RCC 7860 (cell line): ENCODE measurements around the gene ANKRD50.

Experiments
- DNase-seq: peaks from one replicate; pipeline ENCODE4 v3.0.0-alpha.2; 2015; ENCODE audit warnings: low spot score
- FAIRE-seq: peaks from 2 replicates; lab custom pipeline; 2012; peaks lifted over from hg19 to GRCh38; lab: Jason Lieb, UNC

ANKRD50 gene

DNA sequence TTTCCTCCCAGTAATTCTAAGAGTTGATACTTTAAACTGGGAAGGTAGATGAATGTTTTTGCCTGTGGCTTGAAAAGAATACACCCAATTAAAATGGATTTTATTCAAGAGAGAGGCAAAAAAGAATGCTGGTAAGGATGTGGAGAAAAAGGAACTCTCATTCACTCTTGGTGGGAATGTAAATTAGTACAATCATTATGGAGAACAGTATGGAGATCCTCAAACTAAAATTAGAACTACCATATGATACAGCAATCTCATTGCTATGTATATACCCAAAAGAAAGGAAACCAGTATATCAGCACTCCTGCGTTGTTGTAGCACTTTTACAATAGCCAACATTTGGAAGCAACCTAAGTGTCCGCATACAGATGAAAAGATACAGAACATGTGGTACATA lies 75.2 kb downstream of the ANKRD50 start:
- FAIRE-seq (no peak), DNase-seq (no peak)

DNA sequence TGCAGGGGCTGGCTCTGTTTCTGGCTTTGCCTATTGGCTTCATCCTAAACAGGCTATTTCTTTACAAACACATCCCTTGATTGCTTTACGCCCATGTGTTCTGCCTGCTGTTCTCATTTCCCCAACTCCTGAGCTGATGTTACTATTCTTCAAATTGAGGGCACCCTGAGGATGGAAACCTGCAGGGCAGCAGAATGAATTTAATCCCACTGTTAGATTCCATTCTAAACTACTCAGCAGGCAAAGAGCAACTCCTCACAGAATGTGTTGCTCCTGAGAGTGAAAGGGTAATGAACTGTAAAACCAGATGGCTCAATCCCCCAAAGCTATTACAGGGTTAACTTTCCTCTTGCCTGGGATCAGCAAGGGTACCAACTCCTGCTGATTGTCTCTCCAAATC lies 75.7 kb downstream of the ANKRD50 start:
- DNase-seq = peak; percentile 61
- peak; percentile 91 for FAIRE-seq

- FAIRE-seq (no peak), DNase-seq (no peak)
Observed at GRCh38 chr4:124635331-124635730, 77.2 kb downstream of the ANKRD50 start.

DNA sequence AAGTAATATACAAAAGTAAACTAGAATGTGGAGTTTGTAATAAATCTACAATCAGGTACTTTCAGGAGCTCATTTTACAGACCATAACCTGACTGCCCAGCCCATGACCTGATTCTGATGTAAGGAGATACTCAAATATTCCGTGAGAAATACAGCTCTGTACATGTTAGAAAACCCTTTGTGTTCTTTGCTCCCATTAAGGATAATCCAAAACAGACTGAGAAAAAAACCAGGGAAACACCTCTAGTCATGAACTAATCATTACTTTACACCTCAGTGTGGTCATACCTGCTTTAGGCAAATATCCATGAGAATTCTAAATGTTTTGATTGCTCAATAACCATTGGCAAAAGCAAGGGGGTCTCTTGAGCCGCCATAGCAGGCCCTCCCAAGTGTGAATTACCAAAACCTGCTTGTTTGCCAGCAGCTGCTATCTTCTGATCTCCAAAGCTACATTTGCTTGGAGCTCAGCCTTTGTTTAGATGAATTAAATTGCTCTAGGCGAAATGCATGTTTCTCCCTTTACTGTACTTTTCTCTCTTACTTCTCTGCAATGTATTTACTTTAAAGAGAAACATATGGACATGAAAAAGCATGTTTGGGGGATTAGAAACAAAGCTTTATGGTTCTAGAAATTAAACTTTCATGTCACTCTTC lies 79.1 kb downstream of the ANKRD50 start:
- DNase-seq (no peak), FAIRE-seq (no peak)

DNA sequence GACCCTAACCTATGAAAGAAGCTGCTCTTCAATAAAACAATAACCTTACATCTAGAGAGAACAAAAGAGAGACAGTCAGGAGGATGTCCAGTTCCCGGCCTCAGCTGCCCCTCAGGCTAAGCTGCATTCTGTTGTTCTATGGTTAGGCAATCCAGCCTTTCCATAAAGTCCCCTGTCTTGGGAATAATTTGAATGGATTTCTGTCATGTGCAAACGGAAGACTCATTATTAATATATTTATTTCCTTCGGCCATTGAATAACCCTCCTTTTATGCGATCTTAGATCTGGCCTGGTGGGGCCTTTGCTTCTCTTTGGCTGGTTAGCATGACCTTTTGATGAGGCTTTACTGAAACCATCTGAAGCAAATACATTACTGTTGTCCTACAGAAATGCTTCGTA lies 80.1 kb downstream of the ANKRD50 start:
- no peak for DNase-seq
- FAIRE-seq = no peak

DNA sequence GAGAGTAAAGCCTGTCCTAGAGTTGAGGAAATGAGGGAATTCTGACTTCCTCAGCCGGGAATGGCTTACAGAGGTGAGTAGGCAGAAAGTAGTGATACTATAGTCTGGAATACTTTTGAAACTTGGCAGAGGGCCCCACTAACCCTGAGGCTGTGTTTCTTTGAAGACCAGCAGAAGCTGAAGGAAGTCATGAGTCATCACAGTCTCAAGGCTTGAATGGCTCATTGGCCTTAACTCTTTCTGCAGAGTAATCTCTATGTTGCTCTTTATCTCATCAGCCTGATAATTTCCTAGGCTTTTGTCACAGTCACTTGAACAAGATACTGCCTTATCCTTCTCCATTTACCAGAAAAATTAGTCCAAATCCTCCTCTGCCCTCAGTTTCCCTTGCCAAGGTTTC lies 80.8 kb downstream of the ANKRD50 start:
- FAIRE-seq = peak; percentile 97
- peak; percentile 92 for DNase-seq

GRCh38 chr4:124629681-124630080 lies 82.9 kb downstream of the ANKRD50 start:
- FAIRE-seq (no peak), DNase-seq (no peak)
